Caco-2 (cell line): ENCODE results near the gene KCNQ5. TPM values are rescaled to one million over a fixed set of nuclear protein-coding genes. Genes with fewer than 3 reads are reported as not detected.

ENCODE experiments used
- BruUV-seq: library from RNA; stranded (reverse); fragments of 400-500 nt; replicated peaks from 2 replicates; lab custom pipeline; 2021; lab: Mats Ljungman, UMichigan
- CTCF ChIA-PET: fragments of 300-600 bp; sonication (Branson Sonifier 250); formaldehyde crosslinking; loops from one replicate; lab custom pipeline; 2022; ENCODE audit warnings: antibody characterized with exemption; lab: Charles Lee
- POLR2A ChIA-PET: fragments of 300-600 bp; sonication (Branson Sonifier 250); formaldehyde crosslinking; loops from one replicate; lab custom pipeline; 2022; ENCODE audit warnings: antibody characterized with exemption; lab: Charles Lee
- DNase-seq, 2 experiments: peaks; one replicate each; pipeline versions ENCODE4 v3.0.0 to v3.0.0-alpha.2; 2020 to 2022
- H3K27me3 ChIP-seq: replicated peaks from 2 replicates; pipeline ENCODE4 v1.6.0; 2011; ENCODE audit warnings: low read length; ENCODE audit not compliant: control insufficient read depth, insufficient read depth
- H3K36me3 ChIP-seq: 2 replicates; pipeline ENCODE4 v1.5.1; 2011; ENCODE audit warnings: low read length; ENCODE audit not compliant: control insufficient read depth, insufficient read depth
- H3K4me1 ChIP-seq: fragments of 250-450 bp; sonication (Bioruptor Pico); 2 replicates; pipeline ENCODE4 v1.5.1; 2020; ENCODE audit warnings: mild to moderate bottlenecking
- H3K4me3 ChIP-seq: 2 replicates; pipeline ENCODE4 v1.5.1; 2011; ENCODE audit warnings: low read depth, mild to moderate bottlenecking, control low read depth, low read length
- H3K9me3 ChIP-seq: fragments of 250-450 bp; sonication (Bioruptor Pico); 2 replicates; pipeline ENCODE4 v1.5.1; 2020; ENCODE audit warnings: mild to moderate bottlenecking, moderate library complexity
- H3K27ac Mint-ChIP-seq: one replicate; pipeline ENCODE4 v1.8.0; 2022; ENCODE audit warnings: mixed read lengths; ENCODE audit not compliant: unreplicated experiment
- H3K27me3 Mint-ChIP-seq: one replicate; pipeline ENCODE4 v1.8.0; 2022; ENCODE audit warnings: mixed read lengths; ENCODE audit not compliant: insufficient read depth, unreplicated experiment
- H3K36me3 Mint-ChIP-seq: one replicate; pipeline ENCODE4 v1.8.0; 2022; ENCODE audit warnings: mild to moderate bottlenecking, mixed read lengths; ENCODE audit not compliant: insufficient read depth, unreplicated experiment
- H3K4me1 Mint-ChIP-seq: one replicate; pipeline ENCODE4 v1.8.0; 2022; ENCODE audit warnings: low read depth, mixed read lengths; ENCODE audit not compliant: unreplicated experiment
- H3K4me3 Mint-ChIP-seq: one replicate; pipeline ENCODE4 v1.8.0; 2022; ENCODE audit warnings: mild to moderate bottlenecking, moderate library complexity, mixed read lengths; ENCODE audit not compliant: unreplicated experiment
- H3K9me3 Mint-ChIP-seq: one replicate; pipeline ENCODE4 v1.8.0; 2022; ENCODE audit warnings: mixed read lengths; ENCODE audit not compliant: unreplicated experiment
- intact Hi-C: fragments of 100-400 bp; cut with micrococcal nuclease; formaldehyde crosslinking; loops from one replicate; pipeline ENCODE4 v1.10.0; 2022; ENCODE audit not compliant: unreplicated experiment
- total RNA-seq: library from RNA; stranded (reverse); gene quantifications from 2 replicates; pipeline ENCODE4 v1.2.3, GENCODE V29; 2022
- TF ChIP-seq, protein P1 (sequence below), 2 experiments: fragments of 200-600 bp in 1 of 2; IDR thresholded peaks; 1 replicate in 1 of 2; 2 replicates in 1 of 2; pipeline versions ENCODE4 v1.5.1 to v1.8.0; 2011 to 2022; ENCODE audit warnings: antibody characterized with exemption in 1 of 2, control low read depth in 1 of 2, inconsistent platforms in 1 of 2, low read depth in 1 of 2, low read length in 1 of 2, mild to moderate bottlenecking in 1 of 2, moderate library complexity in 1 of 2; ENCODE audit not compliant: insufficient read depth in 1 of 2, severe bottlenecking in 1 of 2, unreplicated experiment in 1 of 2

Gene KCNQ5
- total RNA-seq, 1 experiment from 2014 or later = 0.20 TPM

DNA sequence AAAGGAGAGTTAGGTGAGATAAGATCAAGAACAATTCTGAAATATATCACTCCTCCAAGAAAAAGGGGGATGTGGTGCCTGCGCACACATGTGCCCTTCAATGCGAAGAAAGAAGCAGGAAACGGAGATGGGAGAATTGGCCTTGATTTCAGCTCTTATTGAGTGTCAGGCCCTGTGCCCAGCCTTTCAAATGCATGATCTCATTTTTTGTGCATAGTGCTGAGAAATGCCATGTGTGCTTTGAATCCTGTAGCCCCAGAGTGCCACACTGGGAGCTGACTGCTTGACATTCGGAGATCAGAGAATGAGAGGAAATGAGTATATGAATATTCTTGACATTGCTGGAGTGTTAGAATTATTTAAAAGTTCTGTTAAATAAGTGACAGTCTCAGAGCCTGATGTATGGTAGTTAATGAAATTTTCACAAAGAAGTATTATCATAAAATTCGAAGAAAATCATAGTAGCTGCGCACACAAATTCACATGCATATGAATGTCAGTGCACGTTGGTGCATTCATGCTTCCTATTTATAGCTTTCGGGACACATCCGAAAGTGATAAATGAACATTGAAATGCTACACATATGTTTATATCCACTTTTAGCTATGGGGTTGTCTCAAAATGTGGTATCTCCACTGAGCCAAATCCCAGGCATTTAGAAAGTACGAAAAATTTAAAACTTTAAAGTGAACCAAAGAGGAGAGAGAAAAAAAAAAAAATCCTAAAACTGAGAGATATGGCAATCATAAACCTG is 172.0 kb downstream of the KCNQ5 start:
- Histone ChIP-seq H3K4me3 (no peak overlapping the region), H3K36me3 (no peaks in the 10 kb centered on the region), H3K9me3 (no peaks in the 10 kb centered on the region), H3K27me3 (no peaks in the 10 kb centered on the region), H3K4me1 (no peaks in the 10 kb centered on the region)
- intact Hi-C loops = no loop called here
- Mint-ChIP-seq H3K27me3 (peaks cover 2% of the 10 kb centered on the region), H3K9me3 (no peaks in the 10 kb centered on the region), H3K4me1 (no peaks in the 10 kb centered on the region), H3K27ac (no peak overlapping the region), H3K4me3 (no peak overlapping the region), H3K36me3 (no peaks in the 10 kb centered on the region)
- no TSS peak for BruUV-seq
- TF ChIP-seq, protein P1, sequence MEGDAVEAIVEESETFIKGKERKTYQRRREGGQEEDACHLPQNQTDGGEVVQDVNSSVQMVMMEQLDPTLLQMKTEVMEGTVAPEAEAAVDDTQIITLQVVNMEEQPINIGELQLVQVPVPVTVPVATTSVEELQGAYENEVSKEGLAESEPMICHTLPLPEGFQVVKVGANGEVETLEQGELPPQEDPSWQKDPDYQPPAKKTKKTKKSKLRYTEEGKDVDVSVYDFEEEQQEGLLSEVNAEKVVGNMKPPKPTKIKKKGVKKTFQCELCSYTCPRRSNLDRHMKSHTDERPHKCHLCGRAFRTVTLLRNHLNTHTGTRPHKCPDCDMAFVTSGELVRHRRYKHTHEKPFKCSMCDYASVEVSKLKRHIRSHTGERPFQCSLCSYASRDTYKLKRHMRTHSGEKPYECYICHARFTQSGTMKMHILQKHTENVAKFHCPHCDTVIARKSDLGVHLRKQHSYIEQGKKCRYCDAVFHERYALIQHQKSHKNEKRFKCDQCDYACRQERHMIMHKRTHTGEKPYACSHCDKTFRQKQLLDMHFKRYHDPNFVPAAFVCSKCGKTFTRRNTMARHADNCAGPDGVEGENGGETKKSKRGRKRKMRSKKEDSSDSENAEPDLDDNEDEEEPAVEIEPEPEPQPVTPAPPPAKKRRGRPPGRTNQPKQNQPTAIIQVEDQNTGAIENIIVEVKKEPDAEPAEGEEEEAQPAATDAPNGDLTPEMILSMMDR (IDR thresholded peaks at IDR 0.05; ENCODE audit: insufficient read depth in 1 of 2, low read depth in 1 of 2, low read length in 1 of 2, severe bottlenecking in 1 of 2, unreplicated experiment in 1 of 2) = no peak
- POLR2A ChIA-PET = no interaction called here
- DNase-seq = no peak
- CTCF ChIA-PET = no interaction called here

DNA sequence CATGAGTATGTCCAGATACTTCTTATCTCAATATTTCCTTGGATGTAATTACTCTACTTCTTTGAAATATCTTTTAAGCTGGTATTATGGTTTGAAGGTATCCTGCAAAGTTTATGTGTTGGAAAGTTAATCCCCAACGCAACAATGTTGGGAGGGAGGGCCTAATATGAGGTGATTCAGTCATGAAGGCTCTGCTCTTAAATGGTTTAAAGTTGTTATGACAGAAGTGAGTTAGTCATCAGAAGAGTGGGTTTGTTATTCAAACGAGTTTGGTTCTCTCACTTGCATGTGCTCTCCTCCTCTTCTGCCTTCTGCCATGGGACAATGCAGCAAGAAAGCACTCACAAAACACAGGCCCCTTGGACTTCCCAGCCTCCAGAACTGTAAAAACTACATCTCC is 176.3 kb downstream of the KCNQ5 start:
- Mint-ChIP-seq H3K9me3 (no peaks in the 10 kb centered on the region), H3K4me3 (no peak overlapping the region), H3K27ac (no peak overlapping the region), H3K36me3 (no peaks in the 10 kb centered on the region), H3K27me3 (peaks cover 2% of the 10 kb centered on the region), H3K4me1 (no peaks in the 10 kb centered on the region)
- no peaks in the 10 kb centered on the region for H3K9me3 ChIP-seq
- H3K4me1 ChIP-seq = no peaks in the 10 kb centered on the region
- BruUV-seq = no TSS peak
- ChIA-PET POLR2A (no interaction called here), CTCF (no interaction called here)
- no peaks in the 10 kb centered on the region for H3K27me3 ChIP-seq
- intact Hi-C loops = no loop called here
- no peak overlapping the region for H3K4me3 ChIP-seq
- TF ChIP-seq, protein P1 (IDR thresholded peaks at IDR 0.05; ENCODE audit: insufficient read depth in 1 of 2, low read depth in 1 of 2, low read length in 1 of 2, severe bottlenecking in 1 of 2, unreplicated experiment in 1 of 2) = no peak
- H3K36me3 ChIP-seq = no peaks in the 10 kb centered on the region
- DNase-seq = no peak

DNA sequence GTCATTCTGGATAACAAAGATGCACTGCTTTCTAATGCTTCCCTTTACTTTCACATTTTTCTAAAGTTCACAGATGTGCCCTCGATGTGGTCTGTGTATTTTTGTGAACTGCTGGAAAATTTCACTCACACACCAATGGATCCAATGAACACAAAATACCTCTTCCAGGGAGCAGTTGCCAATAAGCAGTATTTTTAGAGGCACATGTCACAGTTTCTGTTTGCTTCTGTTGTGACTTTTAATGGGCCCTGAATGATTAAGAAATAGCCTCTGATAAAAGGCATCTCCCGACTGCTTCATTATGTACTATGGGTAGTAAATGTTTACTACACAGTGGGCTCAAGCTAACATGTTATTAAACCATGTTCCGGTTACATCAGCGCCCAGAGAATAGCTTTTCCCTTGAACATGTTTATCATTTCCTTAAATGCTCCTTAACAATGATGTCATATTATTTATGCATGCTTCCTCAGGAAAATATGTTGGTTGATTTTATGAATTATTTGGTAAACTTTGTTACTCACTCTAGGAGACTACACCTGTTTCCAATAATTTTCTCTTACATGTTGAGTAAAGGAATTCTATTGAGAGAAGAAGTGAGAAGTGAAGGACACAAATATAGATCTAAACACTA is 188.0 kb downstream of the KCNQ5 start:
- no peak overlapping the region for H3K4me3 Mint-ChIP-seq
- Histone ChIP-seq H3K4me1 (no peaks in the 10 kb centered on the region), H3K9me3 (no peaks in the 10 kb centered on the region), H3K36me3 (no peaks in the 10 kb centered on the region), H3K4me3 (no peak overlapping the region), H3K27me3 (no peaks in the 10 kb centered on the region)
- no peak overlapping the region for H3K27ac Mint-ChIP-seq
- intact Hi-C loops = no loop called here
- POLR2A ChIA-PET = no interaction called here
- TF ChIP-seq, protein P1 (IDR thresholded peaks at IDR 0.05; ENCODE audit: insufficient read depth in 1 of 2, low read depth in 1 of 2, low read length in 1 of 2, severe bottlenecking in 1 of 2, unreplicated experiment in 1 of 2) = no peak
- DNase-seq = no peak
- H3K4me1 Mint-ChIP-seq = no peaks in the 10 kb centered on the region
- BruUV-seq = no TSS peak
- H3K36me3 Mint-ChIP-seq = no peaks in the 10 kb centered on the region
- peaks cover 8% of the 10 kb centered on the region for H3K27me3 Mint-ChIP-seq
- no peaks in the 10 kb centered on the region for H3K9me3 Mint-ChIP-seq
- CTCF ChIA-PET = no interaction called here
